NCI-H1694 treated with DMSO at 0.1 percent for 48 hours (cell line): ENCODE measurements around the gene FOXC2.

Source experiments
- DNase-seq: peaks from one replicate; lab custom pipeline; 2025; lab: John Stamatoyannopoulos, UW

The FOXC2 gene

GRCh38 chr16:86614699-86615098 lies 48.1 kb downstream of the FOXC2 start:
- DNase-seq, result no peak

GRCh38 chr16:86616906-86617305 lies 50.3 kb downstream of the FOXC2 start:
- DNase-seq, result no peak

- no peak for DNase-seq
These were observed 52.0 kb downstream of the FOXC2 start for GRCh38 chr16:86618431-86619238.
